ENCODE data around the gene RPS6KB2. TPM values are rescaled to one million over a fixed set of nuclear protein-coding genes. Genes with fewer than 3 reads are reported as not detected.

Gene RPS6KB2
- total and polyA plus RNA-seq, 10 of the 15 experiments (the other 5 are each of a cell fraction or from before 2014, with no cell fraction given), result 0.39 to 101 (median 58.4) TPM

GRCh38 chr11:67410369-67410831 is 17.9 kb upstream of the RPS6KB2 start:
- ATAC-seq, result no peak
- Histone ChIP-seq H3K79me2 (ENCODE audit: control insufficient read depth, insufficient read depth, low read length) (peaks cover 6% of the 10 kb centered on the region), H3K36me3 (ENCODE audit: control insufficient read depth in 2 of 2, insufficient read depth in 2 of 2, low read length in 1 of 2) (no peaks in the 10 kb centered on the region), H3K27ac (ENCODE audit: control insufficient read depth, insufficient read depth) (peak overlapping the region; percentile 84; the same call in 1 of the 2 replicates), H3K4me2 (ENCODE audit: control insufficient read depth, insufficient read depth) (no peak overlapping the region; the same call in 1 of the 2 replicates), H3K27me3 (replicated peaks in 1 of 2; ENCODE audit: control insufficient read depth in 2 of 2, insufficient read depth in 2 of 2, low read length in 1 of 2) (peaks cover 0 to 2% of the 10 kb centered on the region in 2 experiments; a peak in 1 of 4 replicates), H4K20me1 (ENCODE audit: control insufficient read depth, insufficient read depth) (no peaks in the 10 kb centered on the region), H3K4me1 (ENCODE audit: control insufficient read depth, insufficient read depth, low read length) (peaks cover 53% of the 10 kb centered on the region), H3K9me3 (replicated peaks; ENCODE audit: control insufficient read depth, insufficient read depth, low read length) (no peaks in the 10 kb centered on the region), H3K4me3 (no peak overlapping the region), H2AFZ (ENCODE audit: control insufficient read depth, low read depth, low read length) (no peak overlapping the region), H3K9ac (ENCODE audit: control insufficient read depth, insufficient read depth, low read length) (no peak overlapping the region)
- in situ Hi-C loops (cut with MboI) (no loop called here), intact Hi-C loops (cut with micrococcal nuclease; ENCODE audit: unreplicated experiment) (no loop called here)
- RAD21 ChIA-PET (ENCODE audit: unreplicated experiment), result no interaction called here
- CTCF ChIA-PET, result no interaction called here
- no peak for FAIRE-seq
- POLR2A ChIA-PET, result interaction anchor here (2.8 kb wide), 1 partner anchor 9 kb away, joined by 16 read pairs; the partner anchor contains the start of gene PPP1CA
- DNase-seq (ENCODE audit: low read depth, low spot score), result no peak
- SMC1A ChIA-PET (ENCODE audit: uncharacterized antibody, unreplicated experiment), result no interaction called here
- 59% methylated on average over 15 of the region's 15 CpGs for WGBS (ENCODE audit: insufficient coverage, insufficient replicate concordance, low lambda C conversion rate, missing lambda C conversion rate)
- TF ChIP-seq SMAD5 (IDR thresholded peaks at IDR 0.05; ENCODE audit: low read depth) (0 out of 2 replicates have a peak, but pooled peaks have one; percentile 29), RELB (IDR thresholded peaks at IDR 0.05; ENCODE audit: low read depth) (no peak), RBBP5 (conservative IDR thresholded peaks at IDR 0.05) (no peak), KLF5 (IDR thresholded peaks at IDR 0.05; ENCODE audit: partially characterized antibody) (no peak), CREB1 (IDR thresholded peaks at IDR 0.05; ENCODE audit: low read depth) (no peak), POLR2A (IDR thresholded peaks at IDR 0.05; ENCODE audit: low read depth, low read length) (peak; percentile 69)
- no TSS peak for BruUV-seq (replicated peaks)
